Rectal smooth muscle tissue (tissue), 1 donor: ENCODE measurements around the gene C7orf33.

Experiments used
- H3K27ac ChIP-seq: one replicate; pipeline ENCODE4 v1.7.0; 2013; ENCODE audit warnings: low read depth, low read length, inconsistent platforms
- H3K27me3 ChIP-seq: one replicate; pipeline ENCODE4 v1.7.0; 2013; ENCODE audit warnings: low read length; ENCODE audit not compliant: control insufficient read depth, insufficient read depth
- H3K36me3 ChIP-seq: one replicate; pipeline ENCODE4 v1.7.0; 2013; ENCODE audit warnings: low read length; ENCODE audit not compliant: control insufficient read depth, insufficient read depth
- H3K4me1 ChIP-seq: one replicate; pipeline ENCODE4 v1.7.0; 2013; ENCODE audit warnings: low read length; ENCODE audit not compliant: control insufficient read depth, insufficient read depth
- H3K4me3 ChIP-seq: one replicate; pipeline ENCODE4 v1.7.0; 2013; ENCODE audit warnings: low read length
- H3K9ac ChIP-seq: one replicate; pipeline ENCODE4 v1.7.0; 2013; ENCODE audit warnings: low read length

C7orf33 gene

GRCh38 chr7:148645898-148646297 is 55.3 kb downstream of the C7orf33 start:
- no peak overlapping the region for H3K27ac ChIP-seq
- no peaks in the 10 kb centered on the region for H3K4me1 ChIP-seq
- no peak overlapping the region for H3K9ac ChIP-seq
- no peaks in the 10 kb centered on the region for H3K36me3 ChIP-seq
- H3K4me3 ChIP-seq: no peak overlapping the region
- no peaks in the 10 kb centered on the region for H3K27me3 ChIP-seq

DNA sequence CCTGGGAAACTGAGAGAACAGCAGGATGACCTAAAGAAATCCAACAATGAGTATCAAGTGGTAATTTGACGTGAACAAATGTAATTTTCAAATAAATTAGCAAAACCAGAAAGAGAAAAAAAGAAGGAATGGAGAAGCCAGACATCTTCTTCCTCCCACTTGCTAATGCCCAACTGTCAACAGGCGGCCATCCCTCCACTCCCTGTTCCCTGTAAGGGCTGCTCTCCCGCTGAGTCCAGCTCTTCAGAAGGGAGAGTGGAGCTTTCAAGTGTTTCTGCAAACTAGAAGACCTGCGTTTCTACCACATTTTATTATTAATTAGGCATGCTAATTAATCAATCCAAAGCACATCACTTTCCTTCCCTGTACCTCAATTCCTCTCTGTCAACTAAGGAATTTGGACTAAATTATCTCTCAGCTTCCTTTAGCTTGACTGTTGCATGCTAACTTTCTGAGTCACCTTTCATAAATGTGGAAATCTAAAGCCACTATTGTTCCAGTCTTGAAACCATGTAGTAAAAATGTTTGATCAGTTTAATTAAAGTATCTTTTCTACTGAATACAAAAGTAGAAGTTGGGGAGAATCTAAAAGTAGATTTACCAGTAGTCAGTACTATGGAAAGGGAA is 59.8 kb downstream of the C7orf33 start:
- no peaks in the 10 kb centered on the region for H3K4me1 ChIP-seq
- no peak overlapping the region for H3K9ac ChIP-seq
- no peak overlapping the region for H3K27ac ChIP-seq
- H3K27me3 ChIP-seq: no peaks in the 10 kb centered on the region
- H3K4me3 ChIP-seq: no peak overlapping the region
- no peaks in the 10 kb centered on the region for H3K36me3 ChIP-seq

- no peak overlapping the region for H3K9ac ChIP-seq
- H3K27ac ChIP-seq: no peak overlapping the region
- no peak overlapping the region for H3K4me3 ChIP-seq
- no peaks in the 10 kb centered on the region for H3K27me3 ChIP-seq
- no peaks in the 10 kb centered on the region for H3K4me1 ChIP-seq
- H3K36me3 ChIP-seq: no peaks in the 10 kb centered on the region
Measured at GRCh38 chr7:148652773-148653172, 62.2 kb downstream of the C7orf33 start.

GRCh38 chr7:148657929-148658328 is 67.4 kb downstream of the C7orf33 start:
- Histone ChIP-seq H3K9ac (no peak overlapping the region), H3K27ac (no peak overlapping the region), H3K4me1 (no peaks in the 10 kb centered on the region), H3K36me3 (no peaks in the 10 kb centered on the region), H3K27me3 (no peaks in the 10 kb centered on the region), H3K4me3 (no peak overlapping the region)

- Histone ChIP-seq H3K4me3 (no peak overlapping the region), H3K27ac (no peak overlapping the region), H3K36me3 (no peaks in the 10 kb centered on the region), H3K9ac (no peak overlapping the region), H3K4me1 (no peaks in the 10 kb centered on the region), H3K27me3 (no peaks in the 10 kb centered on the region)
Measured at GRCh38 chr7:148661471-148661870, 70.9 kb downstream of the C7orf33 start.

DNA sequence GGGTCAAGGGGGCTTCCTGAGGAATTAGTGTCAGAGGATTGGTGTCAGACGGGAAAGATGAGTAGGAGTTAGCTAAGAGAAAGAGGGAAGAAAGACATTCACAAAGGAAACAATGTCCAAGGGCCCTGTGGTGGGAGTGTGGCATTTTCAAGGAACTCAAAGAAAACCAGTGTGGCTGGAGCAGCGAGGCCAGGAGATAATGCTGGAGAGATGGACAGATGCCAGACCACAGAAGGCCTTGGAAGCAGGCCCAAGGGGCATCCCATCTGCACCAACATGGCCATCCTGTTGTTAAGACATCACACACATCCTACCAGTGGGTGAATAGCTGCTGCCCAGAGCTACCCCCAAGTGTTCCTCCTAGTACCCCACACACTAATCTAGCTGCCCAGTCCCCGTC is 72.1 kb downstream of the C7orf33 start:
- no peak overlapping the region for H3K27ac ChIP-seq
- no peak overlapping the region for H3K9ac ChIP-seq
- H3K36me3 ChIP-seq: no peaks in the 10 kb centered on the region
- H3K27me3 ChIP-seq: no peaks in the 10 kb centered on the region
- H3K4me3 ChIP-seq: no peak overlapping the region
- H3K4me1 ChIP-seq: no peaks in the 10 kb centered on the region

GRCh38 chr7:148664324-148664723 is 73.8 kb downstream of the C7orf33 start:
- no peak overlapping the region for H3K27ac ChIP-seq
- H3K27me3 ChIP-seq: no peaks in the 10 kb centered on the region
- H3K36me3 ChIP-seq: no peaks in the 10 kb centered on the region
- H3K9ac ChIP-seq: no peak overlapping the region
- H3K4me1 ChIP-seq: no peaks in the 10 kb centered on the region
- no peak overlapping the region for H3K4me3 ChIP-seq

DNA sequence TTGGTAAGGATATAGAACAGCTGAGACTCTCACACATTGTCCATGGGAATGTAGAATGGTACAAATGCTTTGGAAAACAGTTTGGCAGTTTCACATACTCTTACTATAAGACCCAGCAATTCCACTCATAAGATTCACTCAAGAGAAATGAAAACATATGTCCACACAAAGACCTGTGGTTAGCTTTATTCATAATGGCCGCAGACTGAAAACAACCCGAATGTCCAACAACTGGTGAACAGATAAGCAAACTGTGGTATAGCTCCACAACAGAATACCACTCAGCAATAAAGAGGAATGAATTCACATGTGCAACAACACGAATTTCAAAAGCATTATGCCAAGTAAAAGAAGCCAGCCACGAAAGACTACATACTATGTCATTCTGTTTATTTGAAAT is 74.7 kb downstream of the C7orf33 start:
- Histone ChIP-seq H3K27me3 (no peaks in the 10 kb centered on the region), H3K27ac (no peak overlapping the region), H3K36me3 (no peaks in the 10 kb centered on the region), H3K4me3 (no peak overlapping the region), H3K9ac (no peak overlapping the region), H3K4me1 (no peaks in the 10 kb centered on the region)
